H9 (cell line): ENCODE measurements around the gene KCNMB4. TPM values are rescaled to one million over a fixed set of nuclear protein-coding genes. Genes with fewer than 3 reads are reported as not detected.

Source experiments
- DNase-seq: peaks from one replicate; pipeline ENCODE4 v3.0.0-alpha.2; 2017
- H2AFZ ChIP-seq: one replicate; pipeline ENCODE4 v1.6.1; 2013; ENCODE audit warnings: mild to moderate bottlenecking, low read length, control low read depth, moderate library complexity
- H2AK5ac ChIP-seq: 2 replicates; pipeline ENCODE4 v1.6.1; 2013; ENCODE audit warnings: low read length, control low read depth, mixed read lengths; ENCODE audit not compliant: insufficient read length
- H2BK120ac ChIP-seq: one replicate; pipeline ENCODE4 v1.6.1; 2013; ENCODE audit warnings: low read depth, mild to moderate bottlenecking, low read length, control low read depth, inconsistent platforms; ENCODE audit not compliant: poor library complexity, severe bottlenecking
- H2BK12ac ChIP-seq: 2 replicates; pipeline ENCODE4 v1.6.1; 2013; ENCODE audit warnings: low read length, control low read depth, mixed read lengths, low read depth; ENCODE audit not compliant: insufficient read length
- H2BK15ac ChIP-seq: 2 replicates; pipeline ENCODE4 v1.6.1; 2013; ENCODE audit warnings: low read depth, low read length, control low read depth
- H2BK20ac ChIP-seq: one replicate; pipeline ENCODE4 v1.6.1; 2013; ENCODE audit warnings: low read depth, mild to moderate bottlenecking, low read length, control low read depth, inconsistent platforms; ENCODE audit not compliant: poor library complexity, severe bottlenecking
- H2BK5ac ChIP-seq: 2 replicates; pipeline ENCODE4 v1.6.1; 2013; ENCODE audit warnings: low read length, control low read depth, mixed read lengths; ENCODE audit not compliant: insufficient read length
- H3K14ac ChIP-seq: 2 replicates; pipeline ENCODE4 v1.6.1; 2013; ENCODE audit warnings: low read length, control low read depth; ENCODE audit not compliant: insufficient read depth
- H3K18ac ChIP-seq: 2 replicates; pipeline ENCODE4 v1.6.1; 2013; ENCODE audit warnings: low read depth, mild to moderate bottlenecking, mixed read lengths, low read length, control low read depth; ENCODE audit not compliant: insufficient read length
- H3K23ac ChIP-seq: 2 replicates; pipeline ENCODE4 v1.6.1; 2013; ENCODE audit warnings: low read length, control low read depth, mixed read lengths, low read depth; ENCODE audit not compliant: insufficient read length
- H3K23me2 ChIP-seq: 2 replicates; pipeline ENCODE4 v1.6.1; 2013; ENCODE audit warnings: low read depth, mild to moderate bottlenecking, mixed read lengths, low read length, control low read depth; ENCODE audit not compliant: insufficient read length, poor library complexity, severe bottlenecking
- H3K27ac ChIP-seq: 2 replicates; pipeline ENCODE4 v1.5.1; 2013; ENCODE audit warnings: low read length, control low read depth, mixed read lengths, low read depth; ENCODE audit not compliant: insufficient read length
- H3K27me3 ChIP-seq: 2 replicates; pipeline ENCODE4 v1.6.1; 2013; ENCODE audit warnings: low read length, control low read depth, inconsistent platforms; ENCODE audit not compliant: insufficient read depth
- H3K4ac ChIP-seq: 2 replicates; pipeline ENCODE4 v1.6.1; 2013; ENCODE audit warnings: low read depth, mild to moderate bottlenecking, control low read depth, inconsistent platforms, low read length, moderate library complexity
- H3K4me1 ChIP-seq: 2 replicates; pipeline ENCODE4 v1.6.1; 2013; ENCODE audit warnings: low read length, control low read depth, inconsistent platforms; ENCODE audit not compliant: insufficient read depth
- H3K4me2 ChIP-seq: 2 replicates; pipeline ENCODE4 v1.6.1; 2013; ENCODE audit warnings: low read length, control low read depth, mixed read lengths; ENCODE audit not compliant: insufficient read length, insufficient read depth
- H3K56ac ChIP-seq: 2 replicates; pipeline ENCODE4 v1.6.1; 2013; ENCODE audit warnings: low read depth, mild to moderate bottlenecking, mixed read lengths, low read length, control low read depth; ENCODE audit not compliant: insufficient read length
- H3K79me1 ChIP-seq: 2 replicates; pipeline ENCODE4 v1.6.1; 2013; ENCODE audit warnings: low read depth, mild to moderate bottlenecking, moderate library complexity, low read length, control low read depth, inconsistent platforms; ENCODE audit not compliant: insufficient read depth, poor library complexity, severe bottlenecking
- H3K79me2 ChIP-seq: 2 replicates; pipeline ENCODE4 v1.6.1; 2013; ENCODE audit warnings: low read length, control low read depth, inconsistent platforms; ENCODE audit not compliant: insufficient read depth
- H3K9ac ChIP-seq: 2 replicates; pipeline ENCODE4 v1.6.1; 2013; ENCODE audit warnings: low read length, control low read depth, mixed read lengths; ENCODE audit not compliant: insufficient read length; ENCODE audit errors: extremely low read depth
- H3K9me3 ChIP-seq: one replicate; pipeline ENCODE4 v1.6.1; 2013; ENCODE audit warnings: low read depth, low read length, inconsistent platforms; ENCODE audit not compliant: control insufficient read depth
- H3T11ph ChIP-seq: one replicate; pipeline ENCODE4 v1.6.1; 2013; ENCODE audit warnings: mild to moderate bottlenecking, low read length, control low read depth, inconsistent platforms
- H4K20me1 ChIP-seq: one replicate; pipeline ENCODE4 v1.6.1; 2013; ENCODE audit not compliant: control insufficient read depth, insufficient read length, insufficient read depth
- H4K5ac ChIP-seq: 2 replicates; pipeline ENCODE4 v1.6.1; 2013; ENCODE audit warnings: low read depth, mild to moderate bottlenecking, mixed read lengths, low read length, control low read depth; ENCODE audit not compliant: insufficient read length
- H4K8ac ChIP-seq: replicated peaks from 2 replicates; pipeline ENCODE4 v1.6.1; 2013; ENCODE audit warnings: low read length, control low read depth, mixed read lengths, low read depth; ENCODE audit not compliant: insufficient read length
- H4K91ac ChIP-seq: 2 replicates; pipeline ENCODE4 v1.6.1; 2013; ENCODE audit warnings: low read depth, mild to moderate bottlenecking, moderate library complexity, mixed read lengths, low read length, control low read depth; ENCODE audit not compliant: insufficient read length
- H3K27ac Mint-ChIP-seq, 3 experiments: 2 replicates in 2 of 3; 3 replicates in 1 of 3; pipeline ENCODE4 v1.8.0; 2020 to 2021; ENCODE audit warnings: mixed read lengths in 3 of 3, mild to moderate bottlenecking in 1 of 3, moderate library complexity in 1 of 3
- H3K27me3 Mint-ChIP-seq: 2 replicates; pipeline ENCODE4 v1.8.0; 2021; ENCODE audit warnings: low read depth, mild to moderate bottlenecking, moderate library complexity, mixed read lengths
- H3K36me3 Mint-ChIP-seq, 3 experiments: 2 replicates in 2 of 3; 3 replicates in 1 of 3; pipeline ENCODE4 v1.8.0; 2020 to 2021; ENCODE audit warnings: low read depth in 3 of 3, mixed read lengths in 3 of 3; ENCODE audit not compliant: insufficient read depth in 1 of 3
- H3K4me1 Mint-ChIP-seq, 2 experiments: 2 replicates each; pipeline ENCODE4 v1.8.0; 2020; ENCODE audit warnings: mixed read lengths in 2 of 2
- H3K4me3 Mint-ChIP-seq, 2 experiments: 2 replicates in 1 of 2; 3 replicates in 1 of 2; pipeline ENCODE4 v1.8.0; 2020 to 2021; ENCODE audit warnings: mild to moderate bottlenecking in 2 of 2, mixed read lengths in 2 of 2, moderate library complexity in 1 of 2
- H3K9me3 Mint-ChIP-seq, 2 experiments: 2 replicates in 1 of 2; 3 replicates in 1 of 2; pipeline ENCODE4 v1.8.0; 2020; ENCODE audit warnings: mild to moderate bottlenecking in 2 of 2, mixed read lengths in 2 of 2, moderate library complexity in 1 of 2
- CTCF ChIP-seq: fragments of 200-600 bp; sonication (generic); conservative IDR thresholded peaks from 3 replicates; pipeline ENCODE4 v1.8.0; 2021; ENCODE audit warnings: antibody characterized with exemption, mild to moderate bottlenecking
- WGBS: extraction: QIAGEN DNeasy Blood & Tissue Kit; methylation state at CpG from one replicate; pipeline ENCODE4 v1.1.7; 2013; ENCODE audit warnings: missing lambda C conversion rate, low lambda C conversion rate, mixed read lengths; ENCODE audit not compliant: insufficient read length; ENCODE audit errors: extremely low coverage; 5-methylcytosine and 5-hydroxymethylcytosine counted together
- total RNA-seq: library from RNA; stranded (reverse); gene quantifications from 2 replicates; pipeline ENCODE4 v1.2.1, GENCODE V29; 2021

The KCNMB4 gene
- total RNA-seq, 1 experiment from 2014 or later = 16.2 TPM

- Histone ChIP-seq H2BK12ac (no peak overlapping the region), H3K18ac (no peak overlapping the region), H3K27me3 (no peaks in the 10 kb centered on the region), H3K79me1 (no peaks in the 10 kb centered on the region), H3K9me3 (no peaks in the 10 kb centered on the region), H3K4ac (no peak overlapping the region), H3K4me2 (no peak overlapping the region), H2AFZ (no peak overlapping the region), H3K79me2 (peaks cover 5% of the 10 kb centered on the region; the same call in 1 of the 2 replicates), H4K20me1 (no peaks in the 10 kb centered on the region), H2AK5ac (no peak overlapping the region), H2BK5ac (no peak overlapping the region), H4K91ac (no peak overlapping the region), H2BK120ac (no peak overlapping the region), H3K9ac (no peak overlapping the region), H3K27ac (no peak overlapping the region), H3K14ac (no peak overlapping the region), H3K4me1 (no peaks in the 10 kb centered on the region), H2BK20ac (no peak overlapping the region), H3K23me2 (no peaks in the 10 kb centered on the region), H4K8ac (no peak overlapping the region), H2BK15ac (no peak overlapping the region), H4K5ac (no peak overlapping the region), H3K23ac (no peak overlapping the region), H3T11ph (no peak overlapping the region), H3K56ac (no peak overlapping the region)
- DNase-seq = no peak
- no peaks in the 10 kb centered on the region for H3K27me3 Mint-ChIP-seq
- no peak overlapping the region for H3K4me3 Mint-ChIP-seq
- peaks cover 6 to 22% (median 7%) of the 10 kb centered on the region in 3 experiments for H3K36me3 Mint-ChIP-seq
- H3K27ac Mint-ChIP-seq = 0 out of 7 replicates have a peak overlapping the region, but pooled peaks of 1 of the 3 experiments have one; percentile 32
- WGBS = no CpG with 5 or more reads among the region's 1 CpG
- H3K4me1 Mint-ChIP-seq = peaks cover 0 to 3% of the 10 kb centered on the region in 2 experiments; a peak in 1 of 4 replicates
- TF ChIP-seq CTCF = no peak
- no peaks in the 10 kb centered on the region for H3K9me3 Mint-ChIP-seq
These were observed 49.9 kb downstream of the KCNMB4 start for GRCh38 chr12:70415987-70416386.
